Neural cell (in vitro differentiated cells): Measurements from ENCODE around the gene SLCO1A2. TPM values are rescaled to one million over a fixed set of nuclear protein-coding genes. Genes with fewer than 3 reads are reported as not detected.

Experiments
- H2AFZ ChIP-seq: fragments of 200-600, 300-800 bp; sonication (generic), shearing (Covaris generic); 2 replicates; pipeline ENCODE4 v1.6.0; 2014; ENCODE audit warnings: low read depth, mild to moderate bottlenecking, antibody characterized with exemption, low read length, moderate library complexity
- H3F3A ChIP-seq: fragments of 200-600 bp; shearing (Covaris generic); 2 replicates; pipeline ENCODE4 v1.6.1; 2016; ENCODE audit warnings: mild to moderate bottlenecking, moderate library complexity, mixed read lengths, antibody characterized with exemption, low read length; ENCODE audit not compliant: insufficient read depth, poor library complexity, severe bottlenecking
- H3K27ac ChIP-seq: fragments of 200-600, 300-800 bp; sonication (generic), shearing (Covaris generic); 2 replicates; pipeline ENCODE4 v1.5.1; 2014; ENCODE audit warnings: mild to moderate bottlenecking, low read length, moderate library complexity
- H3K27me3 ChIP-seq: fragments of 300-800, 200-600 bp; sonication (generic), shearing (Covaris generic); 2 replicates; pipeline ENCODE4 v1.6.0; 2014; ENCODE audit warnings: mild to moderate bottlenecking, low read depth, low read length, moderate library complexity; ENCODE audit not compliant: insufficient read depth
- H3K36me3 ChIP-seq: fragments of 300-800, 200-600 bp; sonication (generic), shearing (Covaris generic); 2 replicates; pipeline ENCODE4 v1.5.1; 2014; ENCODE audit warnings: mild to moderate bottlenecking, antibody characterized with exemption, low read length, moderate library complexity; ENCODE audit not compliant: insufficient read depth
- H3K4me2 ChIP-seq: fragments of 300-800, 200-600 bp; sonication (generic), shearing (Covaris generic); 2 replicates; pipeline ENCODE4 v1.6.0; 2014; ENCODE audit warnings: mild to moderate bottlenecking, low read length
- H3K4me3 ChIP-seq: fragments of 300-800, 200-600 bp; sonication (generic), shearing (Covaris generic); 2 replicates; pipeline ENCODE4 v1.5.1; 2014; ENCODE audit warnings: mild to moderate bottlenecking, low read length, moderate library complexity
- H3K79me2 ChIP-seq: fragments of 200-600 bp; shearing (Covaris generic); replicated peaks from 2 replicates; pipeline ENCODE4 v1.6.0; 2014; ENCODE audit warnings: mild to moderate bottlenecking, low read length, moderate library complexity; ENCODE audit not compliant: insufficient read depth
- H3K9ac ChIP-seq: fragments of 300-800, 200-600 bp; sonication (generic), shearing (Covaris generic); 2 replicates; pipeline ENCODE4 v1.6.1; 2016; ENCODE audit warnings: mild to moderate bottlenecking, low read length, mixed read lengths
- H3K9me2 ChIP-seq: fragments of 200-600 bp; shearing (Covaris generic); 2 replicates; pipeline ENCODE4 v1.6.1; 2016; ENCODE audit warnings: mild to moderate bottlenecking, low read length, mixed read lengths; ENCODE audit not compliant: insufficient read depth
- H3K9me3 ChIP-seq: fragments of 200-600, 300-800 bp; sonication (generic), shearing (Covaris generic); 2 replicates; pipeline ENCODE4 v1.6.1; 2016; ENCODE audit warnings: mild to moderate bottlenecking, mixed run types, low read length, moderate library complexity, mixed read lengths
- H4K20me1 ChIP-seq: fragments of 200-600 bp; shearing (Covaris generic); 2 replicates; pipeline ENCODE4 v1.6.1; 2016; ENCODE audit warnings: mild to moderate bottlenecking, mixed run types; ENCODE audit not compliant: insufficient read depth
- EP300 ChIP-seq: fragments of 450-650 bp; conservative IDR thresholded peaks from 2 replicates; pipeline ENCODE4 v1.6.1; 2014; ENCODE audit warnings: antibody characterized with exemption, mild to moderate bottlenecking, moderate library complexity; ENCODE audit not compliant: poor library complexity, severe bottlenecking
- EZH2 ChIP-seq: fragments of 200-600, 300-800 bp; shearing (Covaris generic), sonication (generic); IDR thresholded peaks from 2 replicates; pipeline ENCODE4 v1.6.1; 2014; ENCODE audit warnings: antibody characterized with exemption, low read length, borderline replicate concordance, mild to moderate bottlenecking; ENCODE audit not compliant: insufficient read depth, poor library complexity, severe bottlenecking
- MXI1 ChIP-seq: fragments of 450-650 bp; conservative IDR thresholded peaks from 2 replicates; pipeline ENCODE4 v1.6.1; 2014; ENCODE audit warnings: antibody characterized with exemption, mild to moderate bottlenecking; ENCODE audit not compliant: poor library complexity, severe bottlenecking
- POLR2AphosphoS5 ChIP-seq: IDR thresholded peaks from 2 replicates; pipeline ENCODE4 v1.6.1; 2012
- RAD21 ChIP-seq: fragments of 450-650 bp; conservative IDR thresholded peaks from 2 replicates; pipeline ENCODE4 v1.6.1; 2014; ENCODE audit warnings: antibody characterized with exemption, mild to moderate bottlenecking, moderate library complexity
- SMC3 ChIP-seq: fragments of 450-650 bp; conservative IDR thresholded peaks from 2 replicates; pipeline ENCODE4 v1.6.1; 2014; ENCODE audit warnings: antibody characterized with exemption, mild to moderate bottlenecking, moderate library complexity; ENCODE audit not compliant: poor library complexity
- TAF1 ChIP-seq: IDR thresholded peaks from 2 replicates; pipeline ENCODE4 v1.6.1; 2012; ENCODE audit warnings: low read depth
- polyA plus RNA-seq: library from polyadenylated mRNA; depleted of rRNA; stranded (reverse); fragments of >200 nt; gene quantifications from 2 replicates; pipeline ENCODE4 v1.2.3, GENCODE V29; 2014
- TF ChIP-seq, protein P1 (sequence below): fragments of 450-650 bp; IDR thresholded peaks from 2 replicates; pipeline ENCODE4 v1.5.1; 2014; ENCODE audit warnings: antibody characterized with exemption, mild to moderate bottlenecking, moderate library complexity; ENCODE audit not compliant: poor library complexity, severe bottlenecking
- TF ChIP-seq, protein P2 (sequence below): IDR thresholded peaks from 2 replicates; pipeline ENCODE4 v1.6.1; 2012; ENCODE audit warnings: borderline replicate concordance

SLCO1A2 gene
- polyA plus RNA-seq, 1 donor from 2014 or later: not detected

DNA sequence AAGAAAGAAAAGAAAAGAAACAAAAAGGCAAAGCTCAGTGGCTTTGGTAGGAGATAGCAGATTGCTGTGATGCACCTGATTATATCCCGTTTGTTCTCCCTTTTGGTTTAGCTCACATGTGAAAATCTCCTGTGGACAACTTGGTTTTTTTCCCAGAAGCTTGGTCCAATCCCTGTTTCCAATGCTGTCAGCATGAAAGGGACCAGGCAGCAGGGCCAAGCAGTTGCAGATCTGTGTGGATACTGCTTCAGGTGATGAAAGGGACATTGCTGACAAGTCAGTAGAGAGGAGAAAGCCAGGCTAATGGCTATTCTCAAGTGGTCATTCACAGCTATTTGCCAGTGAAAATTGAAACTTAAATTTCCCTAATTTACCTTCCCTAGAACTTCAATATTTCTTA lies 18.8 kb upstream of the SLCO1A2 start:
- Histone ChIP-seq H3K4me2 (no peak overlapping the region), H4K20me1 (no peaks in the 10 kb centered on the region), H3K9me2 (no peaks in the 10 kb centered on the region), H3K4me3 (no peak overlapping the region), H3K27me3 (no peaks in the 10 kb centered on the region), H3K9ac (no peak overlapping the region), H2AFZ (no peak overlapping the region), H3K9me3 (no peaks in the 10 kb centered on the region), H3K36me3 (no peaks in the 10 kb centered on the region), H3K27ac (no peak overlapping the region), H3F3A (no peaks in the 10 kb centered on the region), H3K79me2 (no peaks in the 10 kb centered on the region)
- TF ChIP-seq, protein P1, sequence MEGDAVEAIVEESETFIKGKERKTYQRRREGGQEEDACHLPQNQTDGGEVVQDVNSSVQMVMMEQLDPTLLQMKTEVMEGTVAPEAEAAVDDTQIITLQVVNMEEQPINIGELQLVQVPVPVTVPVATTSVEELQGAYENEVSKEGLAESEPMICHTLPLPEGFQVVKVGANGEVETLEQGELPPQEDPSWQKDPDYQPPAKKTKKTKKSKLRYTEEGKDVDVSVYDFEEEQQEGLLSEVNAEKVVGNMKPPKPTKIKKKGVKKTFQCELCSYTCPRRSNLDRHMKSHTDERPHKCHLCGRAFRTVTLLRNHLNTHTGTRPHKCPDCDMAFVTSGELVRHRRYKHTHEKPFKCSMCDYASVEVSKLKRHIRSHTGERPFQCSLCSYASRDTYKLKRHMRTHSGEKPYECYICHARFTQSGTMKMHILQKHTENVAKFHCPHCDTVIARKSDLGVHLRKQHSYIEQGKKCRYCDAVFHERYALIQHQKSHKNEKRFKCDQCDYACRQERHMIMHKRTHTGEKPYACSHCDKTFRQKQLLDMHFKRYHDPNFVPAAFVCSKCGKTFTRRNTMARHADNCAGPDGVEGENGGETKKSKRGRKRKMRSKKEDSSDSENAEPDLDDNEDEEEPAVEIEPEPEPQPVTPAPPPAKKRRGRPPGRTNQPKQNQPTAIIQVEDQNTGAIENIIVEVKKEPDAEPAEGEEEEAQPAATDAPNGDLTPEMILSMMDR: no peak
- TF ChIP-seq SMC3 (no peak), TAF1 (no peak), MXI1 (no peak), EZH2 (no peak), POLR2AphosphoS5 (no peak), RAD21 (no peak), EP300 (no peak)
- TF ChIP-seq, protein P2, sequence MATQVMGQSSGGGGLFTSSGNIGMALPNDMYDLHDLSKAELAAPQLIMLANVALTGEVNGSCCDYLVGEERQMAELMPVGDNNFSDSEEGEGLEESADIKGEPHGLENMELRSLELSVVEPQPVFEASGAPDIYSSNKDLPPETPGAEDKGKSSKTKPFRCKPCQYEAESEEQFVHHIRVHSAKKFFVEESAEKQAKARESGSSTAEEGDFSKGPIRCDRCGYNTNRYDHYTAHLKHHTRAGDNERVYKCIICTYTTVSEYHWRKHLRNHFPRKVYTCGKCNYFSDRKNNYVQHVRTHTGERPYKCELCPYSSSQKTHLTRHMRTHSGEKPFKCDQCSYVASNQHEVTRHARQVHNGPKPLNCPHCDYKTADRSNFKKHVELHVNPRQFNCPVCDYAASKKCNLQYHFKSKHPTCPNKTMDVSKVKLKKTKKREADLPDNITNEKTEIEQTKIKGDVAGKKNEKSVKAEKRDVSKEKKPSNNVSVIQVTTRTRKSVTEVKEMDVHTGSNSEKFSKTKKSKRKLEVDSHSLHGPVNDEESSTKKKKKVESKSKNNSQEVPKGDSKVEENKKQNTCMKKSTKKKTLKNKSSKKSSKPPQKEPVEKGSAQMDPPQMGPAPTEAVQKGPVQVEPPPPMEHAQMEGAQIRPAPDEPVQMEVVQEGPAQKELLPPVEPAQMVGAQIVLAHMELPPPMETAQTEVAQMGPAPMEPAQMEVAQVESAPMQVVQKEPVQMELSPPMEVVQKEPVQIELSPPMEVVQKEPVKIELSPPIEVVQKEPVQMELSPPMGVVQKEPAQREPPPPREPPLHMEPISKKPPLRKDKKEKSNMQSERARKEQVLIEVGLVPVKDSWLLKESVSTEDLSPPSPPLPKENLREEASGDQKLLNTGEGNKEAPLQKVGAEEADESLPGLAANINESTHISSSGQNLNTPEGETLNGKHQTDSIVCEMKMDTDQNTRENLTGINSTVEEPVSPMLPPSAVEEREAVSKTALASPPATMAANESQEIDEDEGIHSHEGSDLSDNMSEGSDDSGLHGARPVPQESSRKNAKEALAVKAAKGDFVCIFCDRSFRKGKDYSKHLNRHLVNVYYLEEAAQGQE: no peak

DNA sequence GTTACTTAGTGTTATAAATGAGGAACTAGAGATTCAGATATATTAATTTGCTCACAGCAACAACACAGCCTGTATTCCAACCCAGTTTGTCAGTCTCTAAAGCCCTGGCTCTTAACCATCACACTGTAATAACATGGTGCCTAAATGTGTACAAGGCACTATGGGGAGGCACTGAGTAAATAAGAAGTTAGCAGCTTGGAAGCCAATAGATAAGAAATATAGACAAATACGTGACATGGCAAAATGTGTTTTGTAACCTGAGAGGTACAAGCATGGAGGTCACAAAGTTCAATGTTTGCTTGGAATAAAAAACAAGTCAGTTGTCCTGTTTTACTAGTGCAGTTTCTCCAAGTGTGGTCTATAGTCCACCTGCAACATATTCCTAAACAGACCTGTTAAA lies 16.3 kb upstream of the SLCO1A2 start:
- Histone ChIP-seq H3K27me3 (no peaks in the 10 kb centered on the region), H3K79me2 (no peaks in the 10 kb centered on the region), H3K27ac (no peak overlapping the region), H4K20me1 (no peaks in the 10 kb centered on the region), H2AFZ (no peak overlapping the region), H3K9ac (no peak overlapping the region), H3K9me2 (no peaks in the 10 kb centered on the region), H3K36me3 (no peaks in the 10 kb centered on the region), H3K9me3 (no peaks in the 10 kb centered on the region), H3F3A (no peaks in the 10 kb centered on the region), H3K4me3 (no peak overlapping the region), H3K4me2 (no peak overlapping the region)
- TF ChIP-seq POLR2AphosphoS5 (no peak), MXI1 (no peak), TAF1 (no peak)
- TF ChIP-seq, protein P2: no peak
